Activated T-helper 1 cell treated with anti-CD3 and anti-CD28 coated beads, Interleukin-12 subunit alpha, Interleukin-12 subunit beta, Interleukin-2, Interleukin-4 antibody, amounts not matched to agents 30 ng/mL and 10 ng/mL and 1 ng/mL, durations not matched to agents 14 hours and 24 hours and 36 hours (primary cell): Measurements from ENCODE around the gene ZNF555. TPM values are rescaled to one million over a fixed set of nuclear protein-coding genes. Genes with fewer than 3 reads are reported as not detected.
A peak's percentile ranks its signal among the peaks of the same experiment; 100 is the strongest.
"Not testable (repeated sequence)": the region's sequence is repeated elsewhere in the genome, so short reads cannot be mapped to it uniquely, and the experiment has no call there.

ENCODE experiments used
- DNase-seq: peaks from one replicate; pipeline ENCODE4 v3.0.0; 2021; ENCODE audit warnings: low spot score
- H3K27ac Mint-ChIP-seq: one replicate; pipeline ENCODE4 v1.8.0; 2021; ENCODE audit warnings: mild to moderate bottlenecking, mixed read lengths
- H3K27me3 Mint-ChIP-seq: one replicate; pipeline ENCODE4 v1.8.0; 2022; ENCODE audit warnings: mild to moderate bottlenecking, moderate library complexity, mixed read lengths; ENCODE audit not compliant: insufficient read depth
- H3K36me3 Mint-ChIP-seq: one replicate; pipeline ENCODE4 v1.8.0; 2021; ENCODE audit warnings: low read depth, mixed read lengths
- H3K4me1 Mint-ChIP-seq: one replicate; pipeline ENCODE4 v1.8.0; 2021; ENCODE audit warnings: low read depth, mixed read lengths
- H3K4me3 Mint-ChIP-seq: one replicate; pipeline ENCODE4 v1.8.0; 2021; ENCODE audit warnings: mild to moderate bottlenecking, moderate library complexity, mixed read lengths
- H3K9me3 Mint-ChIP-seq: one replicate; pipeline ENCODE4 v1.8.0; 2021; ENCODE audit warnings: mixed read lengths
- intact Hi-C: fragments of 100-400 bp; cut with micrococcal nuclease; formaldehyde crosslinking; loops from one replicate; pipeline ENCODE4 v1.15.1; 2024
- total RNA-seq: library from RNA; stranded (reverse); gene quantifications from 2 replicates; pipeline ENCODE4 v1.2.3, GENCODE V29; 2022

The ZNF555 gene
- total RNA-seq, 1 donor from 2014 or later, result 0.65 TPM

GRCh38 chr19:2877398-2878331 lies 36.4 kb downstream of the ZNF555 start:
- Mint-ChIP-seq H3K36me3 (no peaks in the 10 kb centered on the region), H3K9me3 (peaks cover 23% of the 10 kb centered on the region), H3K4me1 (no peaks in the 10 kb centered on the region), H3K27me3 (no peaks in the 10 kb centered on the region), H3K4me3 (no peak overlapping the region), H3K27ac (no peak overlapping the region)
- intact Hi-C loops, result no loop called here
- no peak for DNase-seq

DNA sequence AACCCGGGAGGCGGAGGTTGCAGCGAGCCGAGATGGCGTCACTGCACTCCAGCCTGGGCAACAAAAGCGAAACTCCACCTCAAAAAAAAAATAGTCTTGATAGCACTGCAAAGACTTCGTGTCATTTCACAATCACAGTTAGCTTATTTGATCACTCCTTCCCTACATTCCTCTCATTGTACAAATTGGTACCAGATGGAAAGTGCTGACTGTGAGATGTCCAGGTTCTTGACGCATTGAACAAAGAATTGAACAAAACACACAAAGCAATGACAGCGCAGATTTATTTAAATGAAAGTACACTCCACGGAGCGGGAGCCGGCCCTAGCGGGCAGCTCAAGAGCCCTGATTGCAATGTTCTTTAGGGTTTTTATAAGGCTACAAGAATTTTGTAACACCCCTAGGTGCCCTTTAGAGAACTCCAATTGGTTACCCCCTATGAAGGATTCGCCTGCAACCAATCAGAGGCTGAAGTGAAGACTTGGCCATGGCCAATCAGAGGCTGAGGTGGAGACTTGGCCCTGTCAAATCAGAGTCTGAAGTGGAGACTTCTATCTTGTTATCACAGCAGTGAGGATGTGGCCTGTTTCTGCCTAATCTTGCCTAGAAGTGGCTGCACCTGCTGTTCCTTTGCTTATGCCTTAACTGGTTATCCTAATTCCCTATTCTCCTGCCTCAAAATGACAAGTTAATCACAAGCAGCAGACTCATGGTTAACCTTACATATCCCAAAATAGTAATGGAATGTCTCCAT lies 42.6 kb downstream of the ZNF555 start:
- H3K27ac Mint-ChIP-seq, result no peak overlapping the region
- H3K36me3 Mint-ChIP-seq, result no peaks in the 10 kb centered on the region
- H3K27me3 Mint-ChIP-seq, result no peaks in the 10 kb centered on the region
- peaks cover 16% of the 10 kb centered on the region for H3K9me3 Mint-ChIP-seq
- intact Hi-C loops, result no loop called here
- no peak for DNase-seq
- H3K4me3 Mint-ChIP-seq, result no peak overlapping the region
- H3K4me1 Mint-ChIP-seq, result no peaks in the 10 kb centered on the region

DNA sequence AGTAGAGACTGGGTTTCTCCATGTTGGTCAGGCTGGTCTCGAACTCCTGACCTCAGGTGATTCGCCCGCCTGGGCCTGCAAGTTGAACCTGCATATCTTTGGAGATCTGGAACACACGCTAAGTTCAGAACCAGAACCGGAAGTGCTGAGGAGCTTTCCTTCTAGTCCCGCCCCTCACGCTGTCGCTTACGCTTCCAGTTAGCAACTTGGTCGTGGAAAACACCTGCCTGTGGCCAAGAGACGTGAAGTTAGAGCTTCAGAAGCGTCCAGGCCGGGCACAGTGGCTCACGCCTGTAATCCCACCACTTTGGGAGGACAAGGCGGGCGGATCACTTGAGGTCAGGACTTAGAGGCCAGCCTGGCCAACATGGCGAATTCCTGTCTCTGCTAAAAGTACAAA lies 44.5 kb downstream of the ZNF555 start:
- H3K9me3 Mint-ChIP-seq, result peaks cover 15% of the 10 kb centered on the region
- intact Hi-C loops, result no loop called here
- DNase-seq, result no peak
- no peaks in the 10 kb centered on the region for H3K36me3 Mint-ChIP-seq
- H3K4me3 Mint-ChIP-seq, result no peak overlapping the region
- H3K27me3 Mint-ChIP-seq, result no peaks in the 10 kb centered on the region
- no peaks in the 10 kb centered on the region for H3K4me1 Mint-ChIP-seq
- H3K27ac Mint-ChIP-seq, result no peak overlapping the region

- no peaks in the 10 kb centered on the region for H3K27me3 Mint-ChIP-seq
- intact Hi-C loops, result no loop called here
- H3K4me3 Mint-ChIP-seq, result no peak overlapping the region
- no peaks in the 10 kb centered on the region for H3K4me1 Mint-ChIP-seq
- H3K9me3 Mint-ChIP-seq, result peaks cover 19% of the 10 kb centered on the region
- no peak for DNase-seq
- H3K36me3 Mint-ChIP-seq, result no peaks in the 10 kb centered on the region
- H3K27ac Mint-ChIP-seq, result no peak overlapping the region
Measured at GRCh38 chr19:2887391-2887914, 46.2 kb downstream of the ZNF555 start.

GRCh38 chr19:2888731-2889224 lies 47.5 kb downstream of the ZNF555 start:
- intact Hi-C loops, result no loop called here
- Mint-ChIP-seq H3K4me3 (no peak overlapping the region), H3K9me3 (peaks cover 13% of the 10 kb centered on the region), H3K4me1 (no peaks in the 10 kb centered on the region), H3K36me3 (no peaks in the 10 kb centered on the region), H3K27me3 (no peaks in the 10 kb centered on the region), H3K27ac (no peak overlapping the region)
- DNase-seq, result no peak

DNA sequence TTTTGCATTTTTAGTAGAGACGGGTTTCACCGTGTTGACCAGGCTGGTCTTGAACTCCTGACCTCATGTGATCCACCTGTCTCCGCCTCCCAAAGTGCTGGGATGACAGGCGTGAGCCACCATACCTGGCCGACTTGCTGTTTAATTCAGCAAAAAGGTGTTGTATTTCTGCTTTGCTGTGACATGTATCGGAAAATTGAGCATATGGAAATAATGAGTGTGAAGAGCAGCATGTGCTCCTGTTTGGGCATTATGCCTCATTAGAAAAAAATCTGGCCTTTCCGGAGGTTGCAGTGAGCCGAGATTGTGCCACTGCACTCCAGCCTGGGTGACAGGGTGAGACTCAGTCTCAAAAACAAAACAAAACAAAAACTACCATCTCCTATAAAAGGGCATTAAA lies 49.3 kb downstream of the ZNF555 start:
- H3K4me3 Mint-ChIP-seq, H3K36me3 Mint-ChIP-seq, intact Hi-C loops, H3K27me3 Mint-ChIP-seq, H3K27ac Mint-ChIP-seq, H3K4me1 Mint-ChIP-seq, DNase-seq: not testable (repeated sequence)
- peaks cover 12% of the 10 kb centered on the region for H3K9me3 Mint-ChIP-seq

DNA sequence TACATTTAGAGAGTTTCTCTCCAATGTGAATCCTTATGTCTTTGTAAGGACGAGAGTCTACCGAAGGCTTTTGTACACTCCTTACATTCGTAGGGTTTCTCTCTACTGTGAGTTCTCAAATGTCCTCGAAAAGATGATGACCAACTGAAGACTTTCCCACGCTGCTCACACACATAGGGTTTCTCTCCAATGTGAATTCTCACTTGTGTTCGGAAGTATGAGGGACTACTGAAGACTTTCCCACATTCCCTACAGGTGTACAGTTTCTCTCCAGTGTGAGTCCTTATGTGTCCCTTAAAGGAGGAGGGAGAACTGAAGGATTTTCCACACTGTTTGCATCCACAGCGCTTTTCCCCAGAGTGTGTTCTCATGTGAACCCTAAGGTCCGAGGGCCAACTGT lies 55.4 kb downstream of the ZNF555 start:
- peaks cover 4% of the 10 kb centered on the region for H3K4me1 Mint-ChIP-seq
- no peak overlapping the region for H3K4me3 Mint-ChIP-seq

DNA sequence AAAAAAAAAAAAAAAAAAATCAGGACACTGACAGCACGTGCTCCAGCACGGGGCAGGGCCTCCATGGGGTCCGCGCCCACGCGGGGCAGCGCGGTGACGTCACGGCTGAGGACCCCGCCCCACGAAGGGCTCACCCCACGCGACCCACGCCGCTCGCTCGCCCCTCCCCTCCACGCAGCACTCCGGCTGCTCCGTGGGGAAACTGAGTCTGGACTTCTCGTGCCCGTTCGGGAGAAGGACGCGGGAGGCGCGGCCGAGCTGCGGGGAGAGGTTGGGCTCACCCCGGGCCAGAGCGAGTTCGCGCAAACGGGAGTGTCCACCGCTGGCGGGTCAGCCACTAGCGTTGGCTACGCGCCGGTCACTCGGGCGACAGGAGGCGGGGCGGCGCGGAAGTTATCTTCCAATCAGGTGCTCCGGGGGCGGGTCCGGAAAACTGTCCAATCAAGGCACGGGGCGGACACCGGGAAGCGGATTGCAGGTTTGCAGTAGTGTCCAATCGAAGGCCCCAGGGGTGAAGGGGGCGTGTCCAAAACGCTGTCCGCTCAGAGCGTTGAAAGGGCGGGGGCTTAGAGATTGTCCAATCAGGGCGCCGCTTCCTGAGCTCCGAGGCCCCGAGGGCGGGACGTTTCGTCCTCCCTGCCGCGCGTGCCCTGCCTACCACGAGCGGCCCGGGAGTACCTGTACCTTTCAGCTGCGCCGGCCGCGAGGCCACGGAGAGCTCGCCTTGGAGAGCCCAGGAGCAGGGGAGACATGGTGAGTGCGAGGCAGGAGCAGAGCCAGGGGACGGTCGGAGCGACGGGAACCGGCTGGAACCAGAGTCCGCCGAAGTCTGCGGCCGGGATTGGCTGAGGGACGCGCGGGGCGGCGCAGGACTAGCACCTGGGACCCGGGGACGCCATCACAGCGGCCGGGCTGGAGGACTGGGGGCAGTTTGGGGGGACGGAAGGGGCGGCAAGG lies 59.3 kb downstream of the ZNF555 start, which contains the start of gene ZNF57:
ZNF57 (plus strand) TSS at position 633 of the 957 bp plus-strand sequence; CDS start at position 751, 118 bp downstream.
- Mint-ChIP-seq H3K27ac (peak within 1 kb of the TSS; percentile 85), H3K4me3 (peak within 1 kb of the TSS; percentile 93), H3K27me3 (no peaks in the 10 kb centered on the region), H3K9me3 (peaks cover 19% of the 10 kb centered on the region), H3K4me1 (peaks cover 4% of the 10 kb centered on the region), H3K36me3 (no peaks in the 10 kb centered on the region)
- intact Hi-C loops, result loop anchor here (1.0 to 2.0 kb wide), 2 partner anchors 50 to 59 kb away; partner anchors contain the start of gene ZNF555
- peak; percentile 87 for DNase-seq

More for the DNA sequence above, 55.4 kb downstream of the ZNF555 start:
- DNase-seq, result no peak
- intact Hi-C loops, result no loop called here
- peaks cover 24% of the 10 kb centered on the region for H3K9me3 Mint-ChIP-seq
- no peaks in the 10 kb centered on the region for H3K36me3 Mint-ChIP-seq
- no peak overlapping the region for H3K27ac Mint-ChIP-seq
- no peaks in the 10 kb centered on the region for H3K27me3 Mint-ChIP-seq

DNA sequence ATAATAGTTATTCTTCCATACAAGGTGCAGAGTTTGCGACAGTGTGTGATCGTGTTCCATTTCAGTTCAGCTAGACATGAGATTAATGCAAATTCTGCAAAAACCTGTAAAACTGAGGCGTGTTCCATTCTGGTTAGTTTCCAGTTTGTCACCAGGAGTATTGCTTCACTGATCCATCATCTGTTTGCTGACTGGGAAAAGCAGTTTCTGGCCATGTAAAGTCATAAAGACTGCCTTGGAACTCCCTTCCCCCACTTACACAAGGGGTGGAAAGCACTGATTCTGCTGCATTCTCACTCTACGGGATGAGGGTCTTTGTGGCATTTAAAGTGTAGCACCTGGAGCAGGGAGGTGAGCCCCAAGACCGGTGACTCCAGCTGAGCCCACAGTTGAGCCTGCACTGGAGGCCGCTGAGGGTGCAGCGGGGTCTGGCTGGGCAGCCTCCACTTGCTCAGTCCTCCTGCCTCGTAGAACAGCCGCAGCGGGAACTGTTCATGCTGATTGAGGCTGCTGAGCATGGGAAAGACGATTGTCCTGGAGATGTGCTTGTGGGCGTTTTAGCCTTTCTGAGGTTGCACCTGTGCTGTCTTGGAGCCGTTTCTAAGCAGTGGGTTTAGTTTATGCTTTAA lies 61.4 kb downstream of the ZNF555 start:
- H3K36me3 Mint-ChIP-seq, result peaks cover 4% of the 10 kb centered on the region
- no peak for DNase-seq
- peaks cover 4% of the 10 kb centered on the region for H3K4me1 Mint-ChIP-seq
- no peak overlapping the region for H3K27ac Mint-ChIP-seq
- peak overlapping the region; percentile 40 for H3K4me3 Mint-ChIP-seq
- intact Hi-C loops, result no loop called here
- peaks cover 11% of the 10 kb centered on the region for H3K9me3 Mint-ChIP-seq
- H3K27me3 Mint-ChIP-seq, result no peaks in the 10 kb centered on the region

DNA sequence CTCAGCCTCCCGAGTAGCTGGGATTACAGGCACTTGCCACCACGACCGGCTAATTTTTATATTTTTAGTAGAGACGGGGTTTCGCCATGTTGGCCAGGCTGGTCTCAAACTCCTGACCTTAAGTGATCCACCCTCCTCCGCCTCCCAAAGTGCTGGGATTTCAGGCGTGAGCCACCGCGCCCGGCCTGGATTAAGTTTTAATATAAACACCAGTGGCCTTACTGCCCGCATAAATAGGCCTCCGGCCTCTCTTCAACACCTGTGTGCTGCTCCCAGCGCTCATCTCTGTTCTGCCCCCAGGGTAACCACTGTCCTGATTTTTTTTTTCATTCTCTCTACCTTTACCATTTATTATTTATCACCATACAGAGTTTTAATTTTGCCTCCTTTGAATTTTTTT lies 62.1 kb downstream of the ZNF555 start:
- DNase-seq, H3K4me1 Mint-ChIP-seq, H3K27ac Mint-ChIP-seq, H3K9me3 Mint-ChIP-seq, H3K36me3 Mint-ChIP-seq, intact Hi-C loops, H3K4me3 Mint-ChIP-seq, H3K27me3 Mint-ChIP-seq: not testable (repeated sequence)

GRCh38 chr19:2905918-2906519 lies 64.7 kb downstream of the ZNF555 start:
- Mint-ChIP-seq H3K9me3 (peaks cover 22% of the 10 kb centered on the region), H3K4me1 (peaks cover 5% of the 10 kb centered on the region)
- intact Hi-C loops, result no loop called here

More at GRCh38 chr19:2905918-2906519, 64.7 kb downstream of the ZNF555 start:
- no peak overlapping the region for H3K4me3 Mint-ChIP-seq
- no peak for DNase-seq
- H3K27ac Mint-ChIP-seq, result no peak overlapping the region
- peaks cover 8% of the 10 kb centered on the region for H3K36me3 Mint-ChIP-seq
- no peaks in the 10 kb centered on the region for H3K27me3 Mint-ChIP-seq
